GM21825 (cell line): Measurements from ENCODE around the gene RNGTT.

Source experiments
- ATAC-seq: cut with Tn5 transposase; IDR thresholded peaks from one replicate; pipeline ENCODE4 v1.9.1; 2021; ENCODE audit warnings: mild to moderate bottlenecking, moderate library complexity; ENCODE audit not compliant: unreplicated experiment

Gene RNGTT

GRCh38 chr6:88566746-88567534 lies 396.5 kb downstream of the RNGTT start:
- ATAC-seq, result no peak

DNA sequence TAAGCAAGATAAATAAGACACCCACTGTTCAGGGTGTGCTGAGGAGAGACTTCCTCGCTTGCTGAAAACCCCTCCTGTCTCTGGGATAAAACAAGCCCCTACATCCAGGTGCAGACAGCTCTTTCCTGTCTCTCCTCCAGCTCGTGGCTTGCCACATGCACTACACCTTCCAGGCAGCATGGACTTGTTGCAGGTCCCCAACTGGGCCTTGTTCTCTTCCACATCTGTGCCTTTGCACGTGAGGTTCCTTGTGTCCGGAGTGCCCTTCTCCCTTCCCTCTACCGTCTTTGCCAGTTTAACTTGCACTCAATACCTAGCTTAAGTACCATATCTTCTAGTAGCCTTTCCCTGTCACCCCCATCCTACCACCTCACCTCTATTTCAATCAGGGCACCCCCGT lies 397.6 kb downstream of the RNGTT start:
- no peak for ATAC-seq

GRCh38 chr6:88565409-88565811 lies 398.0 kb downstream of the RNGTT start:
- no peak for ATAC-seq

DNA sequence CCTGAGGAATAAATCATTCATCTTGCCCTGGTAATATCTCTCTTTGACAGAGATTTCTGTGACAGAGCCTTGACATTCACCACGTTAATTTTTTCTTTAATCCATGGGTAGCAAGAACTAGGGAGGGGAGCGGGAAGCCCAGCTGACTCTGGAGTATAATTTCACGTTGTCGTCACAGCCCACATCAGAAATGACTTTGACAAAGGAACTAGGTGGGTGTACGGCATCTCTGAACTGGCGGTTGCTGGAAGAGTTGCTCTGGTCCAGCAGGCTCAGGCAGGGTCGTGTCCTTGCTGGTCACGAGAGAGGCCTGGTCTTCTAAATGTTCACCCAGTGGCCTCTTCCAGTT lies 400.2 kb downstream of the RNGTT start:
- no peak for ATAC-seq

GRCh38 chr6:88562353-88563276 lies 400.8 kb downstream of the RNGTT start:
- no peak for ATAC-seq

- no peak for ATAC-seq
These were observed 401.5 kb downstream of the RNGTT start for GRCh38 chr6:88561954-88562315.

DNA sequence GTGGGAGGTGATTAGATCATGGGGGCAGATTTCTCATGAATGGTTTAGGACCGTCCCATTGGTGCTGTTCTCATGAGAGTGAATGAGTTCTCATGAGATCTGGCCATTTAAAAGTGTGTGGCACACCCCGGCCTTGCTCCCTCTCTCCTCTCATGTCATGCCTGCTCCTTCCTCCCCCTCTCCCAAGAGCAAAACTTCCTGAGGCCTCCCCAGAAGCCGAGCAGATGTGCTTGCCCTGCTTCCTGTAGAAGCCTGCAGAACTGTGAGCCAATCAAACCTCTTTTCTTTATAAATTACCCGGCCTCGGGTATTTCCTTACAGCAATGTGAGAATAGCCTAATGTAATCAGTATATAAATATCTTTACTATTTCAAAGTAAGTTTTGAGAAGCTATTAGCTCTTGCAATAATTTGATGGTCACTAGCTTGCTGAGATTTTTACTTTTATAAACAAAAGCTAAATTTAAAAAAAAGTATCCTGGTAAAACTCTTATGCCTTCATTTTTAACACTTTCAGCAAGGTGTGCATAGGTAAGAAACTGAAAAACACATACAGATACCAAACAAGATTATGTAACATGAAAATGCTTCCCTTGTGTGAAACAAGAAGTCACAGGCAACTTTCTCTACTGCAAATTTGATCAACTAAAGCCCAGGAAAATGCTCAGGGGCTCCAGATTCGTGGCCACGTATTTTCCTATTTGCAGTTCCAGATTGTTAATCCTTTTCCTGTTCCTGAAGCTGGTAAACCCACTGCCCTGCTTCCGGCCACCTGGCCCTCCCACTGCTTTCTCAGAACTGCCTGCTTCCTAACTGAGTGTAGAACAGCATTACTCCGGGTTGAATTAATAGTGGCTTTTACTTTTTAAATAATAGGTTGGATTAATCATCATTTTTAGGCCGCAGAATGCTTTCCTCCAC lies 402.1 kb downstream of the RNGTT start:
- ATAC-seq, result no peak
